Thyroid gland (tissue), 4 donors: ENCODE data around the gene PSMD5.

Experiments used
- POLR2A ChIP-seq, 2 donors: fragments of 450-650 bp; IDR thresholded peaks; one replicate each; pipeline ENCODE4 v1.6.1; 2017; ENCODE audit warnings: antibody characterized with exemption in 2 of 2, mild to moderate bottlenecking in 2 of 2, moderate library complexity in 1 of 2
- TF ChIP-seq, protein P1 (sequence below), 6 experiments: fragments of 200-600 bp in 3 of 6; fragments of 450-650 bp in 3 of 6; sonication (generic) in 3 of 6; IDR thresholded peaks; one replicate each; pipeline ENCODE4 v1.5.1; 2016 to 2019; ENCODE audit warnings: antibody characterized with exemption in 6 of 6, mild to moderate bottlenecking in 2 of 6, inconsistent platforms in 1 of 6, moderate library complexity in 1 of 6

DNA sequence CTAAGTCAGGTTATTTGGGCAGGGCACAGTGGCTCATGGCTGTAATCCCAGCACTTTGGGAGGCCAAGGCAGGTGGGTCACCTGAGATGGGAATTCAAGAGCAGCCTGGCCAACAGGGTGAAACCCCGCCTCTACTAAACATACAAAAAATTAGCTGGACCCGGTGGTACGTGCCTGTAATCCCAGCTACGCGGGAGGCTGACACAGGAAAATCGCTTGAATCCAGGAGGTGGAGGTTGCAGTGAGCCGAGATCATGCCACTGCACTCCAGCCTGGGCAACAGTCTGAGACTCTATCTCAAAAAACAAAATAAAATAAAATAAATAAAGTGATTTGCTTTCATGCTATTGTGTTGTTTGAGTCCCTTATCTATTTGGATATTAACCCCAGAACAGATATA is 41.3 kb downstream of the PSMD5 start:
- no peak for TF ChIP-seq POLR2A (IDR thresholded peaks at IDR 0.05)
- TF ChIP-seq, protein P1, sequence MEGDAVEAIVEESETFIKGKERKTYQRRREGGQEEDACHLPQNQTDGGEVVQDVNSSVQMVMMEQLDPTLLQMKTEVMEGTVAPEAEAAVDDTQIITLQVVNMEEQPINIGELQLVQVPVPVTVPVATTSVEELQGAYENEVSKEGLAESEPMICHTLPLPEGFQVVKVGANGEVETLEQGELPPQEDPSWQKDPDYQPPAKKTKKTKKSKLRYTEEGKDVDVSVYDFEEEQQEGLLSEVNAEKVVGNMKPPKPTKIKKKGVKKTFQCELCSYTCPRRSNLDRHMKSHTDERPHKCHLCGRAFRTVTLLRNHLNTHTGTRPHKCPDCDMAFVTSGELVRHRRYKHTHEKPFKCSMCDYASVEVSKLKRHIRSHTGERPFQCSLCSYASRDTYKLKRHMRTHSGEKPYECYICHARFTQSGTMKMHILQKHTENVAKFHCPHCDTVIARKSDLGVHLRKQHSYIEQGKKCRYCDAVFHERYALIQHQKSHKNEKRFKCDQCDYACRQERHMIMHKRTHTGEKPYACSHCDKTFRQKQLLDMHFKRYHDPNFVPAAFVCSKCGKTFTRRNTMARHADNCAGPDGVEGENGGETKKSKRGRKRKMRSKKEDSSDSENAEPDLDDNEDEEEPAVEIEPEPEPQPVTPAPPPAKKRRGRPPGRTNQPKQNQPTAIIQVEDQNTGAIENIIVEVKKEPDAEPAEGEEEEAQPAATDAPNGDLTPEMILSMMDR (IDR thresholded peaks at IDR 0.05) = no peak
